ENCODE results near the gene RASAL2.
A peak's percentile ranks its signal among the peaks of the same experiment; 100 is the strongest.
"Not testable (repeated sequence)": the region's sequence is repeated elsewhere in the genome, so short reads cannot be mapped to it uniquely, and the experiment has no call there.

RASAL2 gene

GRCh38 chr1:178072326-178072725 is 21.6 kb upstream of the RASAL2 start:
- DNase-seq: no peak

DNA sequence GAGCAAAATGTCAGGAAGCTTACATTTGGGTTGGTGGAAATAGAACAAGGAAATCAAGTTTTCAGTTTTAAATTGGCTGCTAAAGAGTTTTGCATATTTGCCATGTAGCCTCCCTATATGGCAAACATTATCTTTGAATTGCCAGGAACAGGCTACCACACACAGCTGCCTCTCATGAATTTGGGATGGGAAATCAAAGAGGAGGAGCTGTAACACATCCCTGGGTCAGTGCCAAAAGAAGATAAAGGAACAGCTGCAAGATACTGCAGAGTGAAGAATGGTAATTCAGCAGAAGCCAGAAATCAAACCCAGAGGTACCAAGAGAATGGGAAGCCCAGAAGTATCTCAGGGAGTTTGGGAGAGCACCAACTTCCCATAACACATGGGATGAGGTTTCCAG is 18.6 kb upstream of the RASAL2 start:
- no peak for DNase-seq

- no peak for DNase-seq
Observed at GRCh38 chr1:178076607-178077006, 17.3 kb upstream of the RASAL2 start.

DNA sequence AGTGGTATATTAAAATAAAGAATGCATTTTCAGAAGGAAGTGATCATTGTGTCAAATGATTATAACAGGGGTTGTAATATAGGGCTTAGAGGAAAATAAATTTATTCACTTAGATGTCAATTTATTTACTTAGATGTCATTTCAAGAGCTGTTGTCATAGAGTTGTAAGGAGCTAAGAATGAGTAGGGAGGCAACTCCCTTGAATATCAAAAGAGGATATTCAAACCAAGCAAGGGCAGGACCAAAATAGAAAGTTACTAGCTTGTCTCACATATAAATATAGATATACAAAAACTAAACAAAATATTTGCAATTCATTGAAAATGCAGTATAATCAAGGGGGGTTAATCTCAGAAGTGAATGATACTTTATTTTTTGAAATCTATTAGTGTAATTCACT is 16.0 kb upstream of the RASAL2 start:
- DNase-seq: no peak

GRCh38 chr1:178086294-178086693 is 7.6 kb upstream of the RASAL2 start:
- no peak for DNase-seq

- DNase-seq: no peak
Observed at GRCh38 chr1:178086766-178087165, 7.1 kb upstream of the RASAL2 start.

- no peak for DNase-seq
Observed at GRCh38 chr1:178088651-178089050, 5.3 kb upstream of the RASAL2 start.

- DNase-seq: not testable (repeated sequence)
Observed at GRCh38 chr1:178091454-178091853, 2.5 kb upstream of the RASAL2 start.

- DNase-seq: no peak
Observed at GRCh38 chr1:178091986-178092745, 1.7 kb upstream of the RASAL2 start.

DNA sequence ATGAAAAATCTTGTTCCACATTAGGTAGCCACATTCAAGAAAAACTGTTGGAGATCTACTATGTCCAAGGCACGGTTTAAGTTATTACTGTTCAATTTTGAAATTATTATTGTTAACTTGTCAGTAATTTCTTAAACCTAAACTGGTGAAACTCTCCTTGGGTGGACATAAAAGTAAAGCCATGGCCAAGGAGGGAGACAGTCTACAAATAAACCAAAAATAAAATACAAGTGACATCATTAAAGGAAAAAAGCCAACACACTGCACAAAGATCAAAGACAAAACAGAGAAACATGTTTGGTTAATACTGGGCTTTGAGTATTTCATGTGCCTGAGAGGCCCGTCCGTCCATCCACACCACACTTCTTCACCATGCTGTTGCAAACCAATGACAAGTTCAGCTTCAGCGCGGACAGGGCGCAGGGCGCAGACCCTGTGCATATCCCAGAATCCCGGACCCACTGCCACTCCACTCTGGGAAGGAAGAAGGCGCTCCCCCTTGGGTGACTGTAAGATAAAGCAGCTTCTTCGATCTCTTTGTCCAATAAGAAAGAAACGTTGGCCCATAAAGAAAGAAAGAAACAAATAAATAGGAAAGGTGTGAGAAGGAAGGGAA is 918 bp upstream of the RASAL2 start:
- DNase-seq: no peak

GRCh38 chr1:178093494-178093950 is 382 bp upstream of the RASAL2 start:
- DNase-seq: peak in 1 of 5 donors; percentile 44

DNA sequence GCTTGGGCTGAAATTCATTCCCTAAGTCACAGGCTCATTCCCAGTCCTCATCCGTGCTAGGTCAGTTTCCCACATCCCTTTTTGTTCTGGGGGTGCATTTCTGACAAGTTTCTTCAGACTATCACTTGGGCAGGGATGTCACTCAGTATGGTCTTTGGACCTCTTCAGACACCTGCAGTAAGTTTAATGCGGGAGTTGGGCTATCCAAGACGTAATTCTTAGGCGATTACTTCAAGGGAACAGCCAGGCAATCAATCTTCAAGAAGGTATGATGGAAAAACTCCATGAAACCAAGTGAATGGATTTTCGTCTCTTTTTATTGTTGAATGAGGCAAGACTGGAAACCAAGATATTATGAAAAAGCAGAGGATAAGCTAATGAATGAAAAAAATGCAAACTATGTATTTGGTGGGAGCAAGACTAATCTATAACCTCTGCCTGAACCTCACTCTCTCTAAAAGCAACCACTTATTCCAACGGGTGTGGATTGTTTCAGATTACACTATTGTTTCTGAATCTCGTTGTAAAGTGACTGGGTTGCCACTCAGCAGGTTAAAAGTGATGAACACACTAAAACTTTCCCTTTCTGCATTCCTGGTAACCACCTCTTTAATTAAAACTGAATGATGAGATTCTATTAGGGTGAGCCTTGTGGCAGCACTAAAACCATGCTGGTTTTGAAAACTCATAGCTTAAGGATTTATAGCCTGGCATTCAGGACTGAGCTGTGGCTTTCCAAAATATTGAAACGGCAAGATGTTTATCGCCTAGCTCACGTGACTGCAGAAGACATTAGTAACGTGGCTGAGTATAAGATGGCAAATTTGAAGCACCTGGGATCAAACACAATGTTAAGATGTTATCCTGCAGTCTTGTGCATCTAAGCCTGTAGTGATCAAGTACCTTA is 1.1 kb downstream of the RASAL2 start:
- no peak for DNase-seq

DNA sequence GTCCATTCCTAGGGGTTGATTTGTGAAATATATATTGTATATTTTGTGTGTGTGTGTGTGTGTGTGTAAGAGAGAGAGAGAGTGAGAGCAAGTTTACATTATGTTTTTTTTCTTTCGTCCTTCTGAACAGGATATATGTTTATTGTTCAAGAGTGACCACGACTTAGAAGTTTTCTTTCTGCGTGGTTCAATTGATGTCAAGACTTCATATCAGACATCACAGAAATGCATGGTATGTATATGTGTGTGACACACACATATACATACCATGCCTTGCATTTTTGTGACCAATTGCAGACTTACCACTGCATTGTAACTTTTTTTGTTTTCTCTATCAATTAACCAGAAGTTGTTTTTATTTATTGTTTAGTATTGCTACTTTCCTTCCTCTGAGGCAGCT is 2.5 kb downstream of the RASAL2 start:
- no peak for DNase-seq

DNA sequence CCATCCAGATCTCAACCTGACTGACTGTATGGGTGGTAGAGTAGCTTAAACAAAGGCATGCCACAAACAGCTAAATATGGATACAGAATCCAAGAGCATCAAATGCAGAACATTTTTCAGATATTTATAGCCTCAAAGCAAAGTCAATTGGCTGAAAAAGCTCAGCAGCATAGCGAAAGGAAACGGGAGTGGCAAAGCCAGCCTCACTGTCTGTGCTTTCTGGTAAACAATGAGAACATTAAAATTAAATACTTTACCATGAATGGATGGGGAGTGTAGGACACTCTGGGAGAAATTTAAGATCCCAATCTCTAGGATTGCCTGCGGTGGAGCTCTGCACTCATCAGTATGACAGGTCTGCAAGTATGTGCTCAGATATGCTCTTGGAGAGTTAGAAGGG is 4.4 kb downstream of the RASAL2 start:
- DNase-seq: no peak

DNA sequence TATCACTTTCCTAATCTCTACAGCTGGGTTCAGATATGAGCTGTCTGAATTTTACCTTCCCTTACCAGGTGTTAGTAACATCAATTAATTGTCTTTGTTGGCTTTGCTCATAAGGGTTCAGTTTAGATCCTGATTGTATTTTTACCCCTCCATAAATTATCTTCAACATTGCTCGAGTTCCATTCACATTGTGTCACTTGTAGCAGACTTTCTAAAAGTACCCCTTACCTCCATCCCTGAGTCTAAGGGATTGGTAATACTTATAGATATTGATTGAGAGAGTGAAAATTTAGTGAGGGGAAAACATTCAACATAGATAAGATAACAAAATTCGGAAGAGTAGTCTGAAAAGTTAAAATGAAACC is 7.3 kb downstream of the RASAL2 start:
- DNase-seq: no peak

DNA sequence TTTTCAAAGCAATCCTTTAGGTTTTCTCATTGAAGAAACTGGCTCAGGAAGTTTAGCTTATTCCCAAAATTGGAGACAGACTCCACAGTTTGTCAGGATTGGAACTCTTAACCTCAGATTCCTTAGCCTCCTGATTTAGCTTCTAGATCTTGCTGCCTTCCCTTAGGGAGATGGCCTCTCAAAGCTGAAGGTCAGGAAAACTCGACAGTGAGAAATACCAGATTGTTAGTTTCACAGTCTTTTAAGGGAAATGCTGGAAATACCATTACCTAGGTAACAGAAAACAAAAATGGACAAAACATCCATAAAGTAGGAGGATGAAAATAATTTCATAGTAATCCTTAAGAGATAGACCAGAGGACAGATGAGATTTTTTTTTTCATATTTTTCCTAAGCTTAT is 7.8 kb downstream of the RASAL2 start:
- DNase-seq: no peak

- DNase-seq: no peak
Observed at GRCh38 chr1:178102218-178102617, 8.3 kb downstream of the RASAL2 start.

GRCh38 chr1:178107823-178108222 is 13.9 kb downstream of the RASAL2 start:
- no peak for DNase-seq

- DNase-seq: no peak
Observed at GRCh38 chr1:178109348-178110143, 15.6 kb downstream of the RASAL2 start.

- no peak for DNase-seq
Observed at GRCh38 chr1:178115260-178115659, 21.4 kb downstream of the RASAL2 start.

- DNase-seq: no peak
Observed at GRCh38 chr1:178118524-178118923, 24.6 kb downstream of the RASAL2 start.

DNA sequence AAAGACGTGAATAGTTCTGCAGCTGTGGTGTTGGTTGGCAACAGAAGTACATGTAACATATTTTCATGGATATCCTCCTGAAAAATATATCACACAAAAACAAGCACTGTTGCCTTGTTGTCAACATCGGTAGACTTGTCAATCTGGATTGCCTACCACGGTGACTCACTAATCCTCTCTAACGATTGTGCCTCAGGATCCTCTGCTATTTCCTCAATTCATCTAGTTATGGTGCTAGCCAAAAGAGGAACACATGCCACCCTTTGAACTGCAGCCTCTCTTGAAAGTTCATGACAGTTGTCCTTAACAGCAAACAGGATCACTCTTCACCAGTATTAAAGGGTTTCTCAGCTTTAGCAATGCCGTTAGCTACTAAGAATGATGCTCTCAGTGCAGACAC is 25.7 kb downstream of the RASAL2 start:
- DNase-seq: no peak

DNA sequence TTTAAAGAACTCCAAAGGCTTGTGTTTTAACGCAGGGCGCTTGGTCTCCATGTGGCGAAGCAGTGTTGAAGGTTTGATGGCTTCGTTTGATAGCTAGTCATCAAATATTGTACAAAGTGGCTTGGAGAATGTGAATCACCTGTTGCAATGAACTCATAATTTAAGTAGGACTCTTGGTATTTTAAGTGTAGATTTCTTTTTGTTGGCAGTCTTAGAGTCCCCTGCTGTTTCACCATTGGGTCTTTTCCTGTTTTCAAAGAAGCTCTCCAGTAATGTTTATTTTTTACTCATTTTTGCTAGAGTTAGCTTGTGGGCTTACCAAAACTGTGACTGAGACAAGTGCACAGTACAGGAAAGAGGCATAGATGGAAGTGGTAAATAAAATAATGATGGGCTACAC is 26.2 kb downstream of the RASAL2 start:
- DNase-seq: no peak
